ENCODE measurements around the gene MTIF3. TPM values are rescaled to one million over a fixed set of nuclear protein-coding genes. Genes with fewer than 3 reads are reported as not detected.

MTIF3 gene
- total RNA-seq, 1 experiment from 2014 or later: 42.0 TPM

- ATAC-seq (no peak), DNase-seq (ENCODE audit: low spot score) (no peak)
- Mint-ChIP-seq H3K27me3 (ENCODE audit: low read depth) (no peaks in the 10 kb centered on the region), H3K27ac (no peak overlapping the region), H3K4me1 (peaks cover 2% of the 10 kb centered on the region; the same call in 1 of the 2 replicates), H3K36me3 (no peaks in the 10 kb centered on the region), H3K4me3 (no peak overlapping the region), H3K9me3 (no peaks in the 10 kb centered on the region)
- ChIA-PET CTCF (no interaction called here), POLR2A (no interaction called here)
- TF ChIP-seq EMX1 (CRISPR knock-in tag; IDR thresholded peaks at IDR 0.05) (no peak), E2F4 (CRISPR knock-in tag; IDR thresholded peaks at IDR 0.05; ENCODE audit: borderline replicate concordance, low read depth) (no peak), NFATC4 (CRISPR knock-in tag; IDR thresholded peaks at IDR 0.05) (no peak), ZNF317 (CRISPR knock-in tag; IDR thresholded peaks at IDR 0.05; ENCODE audit: borderline replicate concordance, low read depth) (no peak), ZNF232 (CRISPR knock-in tag; IDR thresholded peaks at IDR 0.05) (no peak), TP53 (CRISPR knock-in tag; IDR thresholded peaks at IDR 0.05) (no peak), ZNF512 (CRISPR knock-in tag; IDR thresholded peaks at IDR 0.05; ENCODE audit: borderline replicate concordance) (no peak), CREM (CRISPR knock-in tag; IDR thresholded peaks at IDR 0.05) (no peak), RELA (CRISPR knock-in tag; IDR thresholded peaks at IDR 0.05; ENCODE audit: borderline replicate concordance) (no peak), JAZF1 (CRISPR knock-in tag; IDR thresholded peaks at IDR 0.05) (no peak), ZSCAN18 (CRISPR knock-in tag; IDR thresholded peaks at IDR 0.05) (no peak), FOXJ3 (CRISPR knock-in tag; IDR thresholded peaks at IDR 0.05; ENCODE audit: borderline replicate concordance) (no peak), NR2C2 (CRISPR knock-in tag; IDR thresholded peaks at IDR 0.05) (no peak)
These were observed 57.3 kb downstream of the MTIF3 start for GRCh38 chr13:27393101-27393500.

- Mint-ChIP-seq H3K36me3 (no peaks in the 10 kb centered on the region), H3K27ac (no peak overlapping the region), H3K4me1 (peaks cover 12% of the 10 kb centered on the region), H3K27me3 (ENCODE audit: low read depth) (no peaks in the 10 kb centered on the region), H3K4me3 (no peak overlapping the region), H3K9me3 (no peaks in the 10 kb centered on the region)
- DNase-seq (ENCODE audit: low spot score) (no peak), ATAC-seq (no peak)
- ChIA-PET CTCF (no interaction called here), POLR2A (no interaction called here)
- TF ChIP-seq MXD4 (CRISPR knock-in tag; IDR thresholded peaks at IDR 0.05; ENCODE audit: borderline replicate concordance): no peak
- no peak for TF ChIP-seq ATF2 (CRISPR knock-in tag; IDR thresholded peaks at IDR 0.05; ENCODE audit: borderline replicate concordance, low read depth)
- TF ChIP-seq ZNF138 (CRISPR knock-in tag; conservative IDR thresholded peaks at IDR 0.05): no peak
- TF ChIP-seq TEAD4 (CRISPR knock-in tag; IDR thresholded peaks at IDR 0.05): no peak
- no peak for TF ChIP-seq USF2 (CRISPR knock-in tag; IDR thresholded peaks at IDR 0.05)
- TF ChIP-seq ZNF416 (CRISPR knock-in tag; IDR thresholded peaks at IDR 0.05): no peak
- no peak for TF ChIP-seq MAX (CRISPR knock-in tag; IDR thresholded peaks at IDR 0.05)
- no peak for TF ChIP-seq ELF4 (CRISPR knock-in tag; IDR thresholded peaks at IDR 0.05; ENCODE audit: low read depth)
- no peak for TF ChIP-seq NR2C2 (CRISPR knock-in tag; IDR thresholded peaks at IDR 0.05)
- TF ChIP-seq IRF2 (CRISPR knock-in tag; IDR thresholded peaks at IDR 0.05; ENCODE audit: borderline replicate concordance, low read depth): no peak
- TF ChIP-seq SP1 (CRISPR knock-in tag; conservative IDR thresholded peaks at IDR 0.05): no peak
- no peak for TF ChIP-seq ZSCAN18 (CRISPR knock-in tag; IDR thresholded peaks at IDR 0.05)
- TF ChIP-seq ERG (CRISPR knock-in tag; IDR thresholded peaks at IDR 0.05): no peak
- TF ChIP-seq ATF1 (CRISPR knock-in tag; IDR thresholded peaks at IDR 0.05): no peak
- TF ChIP-seq MLX (CRISPR knock-in tag; IDR thresholded peaks at IDR 0.05): no peak
These were observed 58.9 kb downstream of the MTIF3 start for GRCh38 chr13:27391471-27391870.
